C4-2B (cell line): ENCODE results near the gene CIT.

Experiments used
- H3K27ac ChIP-seq: fragments of 450-650 bp; 2 replicates; pipeline ENCODE4 v1.5.1; 2017
- ZFX ChIP-seq: fragments of 450-650 bp; IDR thresholded peaks from 2 replicates; pipeline ENCODE4 v1.6.1; 2017
- TF ChIP-seq, protein P1 (sequence below): fragments of 450-650 bp; conservative IDR thresholded peaks from 2 replicates; pipeline ENCODE4 v1.5.1; 2017; ENCODE audit warnings: mild to moderate bottlenecking

CIT gene

DNA sequence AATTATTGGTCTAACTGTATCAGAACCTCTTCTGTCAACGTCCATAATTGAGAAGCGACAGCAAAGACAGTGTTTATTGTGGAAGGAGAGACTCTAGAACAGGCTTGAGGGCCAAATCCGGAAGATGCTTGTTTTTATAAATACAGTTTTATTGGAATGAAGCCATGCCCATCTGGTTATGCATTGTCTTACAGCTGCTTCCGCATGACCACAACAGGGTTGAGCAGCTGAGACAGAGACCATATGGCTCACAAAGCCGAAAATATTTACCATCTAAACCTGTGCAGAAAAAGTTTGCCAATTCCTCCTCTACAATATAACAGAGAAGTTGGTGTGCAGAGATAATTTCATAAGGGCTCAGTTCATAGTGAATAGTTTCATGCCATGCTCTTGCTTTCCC, 184.7 kb downstream of the CIT start:
- TF ChIP-seq ZFX, result no peak
- TF ChIP-seq, protein P1, sequence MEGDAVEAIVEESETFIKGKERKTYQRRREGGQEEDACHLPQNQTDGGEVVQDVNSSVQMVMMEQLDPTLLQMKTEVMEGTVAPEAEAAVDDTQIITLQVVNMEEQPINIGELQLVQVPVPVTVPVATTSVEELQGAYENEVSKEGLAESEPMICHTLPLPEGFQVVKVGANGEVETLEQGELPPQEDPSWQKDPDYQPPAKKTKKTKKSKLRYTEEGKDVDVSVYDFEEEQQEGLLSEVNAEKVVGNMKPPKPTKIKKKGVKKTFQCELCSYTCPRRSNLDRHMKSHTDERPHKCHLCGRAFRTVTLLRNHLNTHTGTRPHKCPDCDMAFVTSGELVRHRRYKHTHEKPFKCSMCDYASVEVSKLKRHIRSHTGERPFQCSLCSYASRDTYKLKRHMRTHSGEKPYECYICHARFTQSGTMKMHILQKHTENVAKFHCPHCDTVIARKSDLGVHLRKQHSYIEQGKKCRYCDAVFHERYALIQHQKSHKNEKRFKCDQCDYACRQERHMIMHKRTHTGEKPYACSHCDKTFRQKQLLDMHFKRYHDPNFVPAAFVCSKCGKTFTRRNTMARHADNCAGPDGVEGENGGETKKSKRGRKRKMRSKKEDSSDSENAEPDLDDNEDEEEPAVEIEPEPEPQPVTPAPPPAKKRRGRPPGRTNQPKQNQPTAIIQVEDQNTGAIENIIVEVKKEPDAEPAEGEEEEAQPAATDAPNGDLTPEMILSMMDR, result no peak
- H3K27ac ChIP-seq, result peak overlapping the region; percentile 32; the same call in 1 of the 2 replicates

DNA sequence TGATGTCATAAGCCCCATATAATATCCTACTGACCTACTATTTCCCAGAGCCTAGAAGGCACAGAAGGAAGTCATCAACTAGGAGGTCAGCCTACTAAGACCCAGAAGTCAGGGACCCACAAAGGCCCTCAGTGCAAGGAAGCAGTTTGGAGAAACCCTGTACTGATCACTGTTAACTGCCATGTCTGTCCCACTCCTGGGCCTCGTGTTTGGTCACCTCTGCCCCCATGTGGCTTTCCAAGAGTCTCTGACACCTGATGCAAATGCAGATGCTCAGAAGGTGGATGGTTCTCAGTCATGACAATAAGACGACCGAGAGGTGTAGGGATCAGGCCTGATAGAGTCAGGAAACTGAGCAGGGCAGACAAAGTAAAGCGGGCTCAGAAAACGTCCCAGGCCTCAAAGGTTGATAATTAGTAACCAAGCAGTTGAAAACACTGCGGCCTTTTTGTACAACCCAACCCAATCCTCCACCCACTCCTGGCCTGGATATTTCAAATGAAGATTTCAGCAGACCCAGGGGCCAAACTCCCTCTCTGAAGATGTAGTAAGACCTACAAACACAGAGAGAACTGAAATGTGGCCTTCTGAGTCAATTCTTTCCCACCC, 185.8 kb downstream of the CIT start:
- TF ChIP-seq, protein P1, result no peak
- TF ChIP-seq ZFX, result no peak
- H3K27ac ChIP-seq, result no peak overlapping the region

DNA sequence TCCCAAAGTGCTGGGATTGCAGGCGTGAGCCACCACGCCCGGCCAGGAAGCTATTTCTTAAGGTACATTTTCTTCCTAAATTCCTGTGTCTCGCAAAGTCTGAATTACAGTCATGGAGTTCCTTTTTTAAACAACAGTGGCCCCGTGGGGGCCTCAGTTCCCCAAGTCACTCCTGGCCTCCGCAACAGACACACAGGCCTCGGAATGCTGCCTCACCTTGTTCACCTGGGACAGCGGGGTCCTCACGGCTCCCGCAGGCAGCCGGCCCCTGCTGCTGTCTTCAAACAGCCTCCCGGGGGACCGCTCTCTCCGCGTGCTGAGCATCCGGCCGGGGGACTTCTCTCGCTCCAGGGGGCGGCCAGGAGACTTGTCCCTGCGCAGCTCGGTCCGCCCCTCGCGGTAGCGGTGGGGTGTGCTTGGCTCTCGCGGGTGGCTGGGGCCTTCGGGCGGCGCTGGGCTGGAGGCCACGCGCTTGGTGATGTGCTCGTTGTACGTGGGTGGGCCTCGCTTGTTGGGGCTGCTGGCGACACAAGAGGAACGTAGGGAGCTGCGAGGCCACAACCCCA, 187.1 kb downstream of the CIT start:
- no peak overlapping the region for H3K27ac ChIP-seq
- TF ChIP-seq, protein P1, result no peak
- TF ChIP-seq ZFX, result no peak

DNA sequence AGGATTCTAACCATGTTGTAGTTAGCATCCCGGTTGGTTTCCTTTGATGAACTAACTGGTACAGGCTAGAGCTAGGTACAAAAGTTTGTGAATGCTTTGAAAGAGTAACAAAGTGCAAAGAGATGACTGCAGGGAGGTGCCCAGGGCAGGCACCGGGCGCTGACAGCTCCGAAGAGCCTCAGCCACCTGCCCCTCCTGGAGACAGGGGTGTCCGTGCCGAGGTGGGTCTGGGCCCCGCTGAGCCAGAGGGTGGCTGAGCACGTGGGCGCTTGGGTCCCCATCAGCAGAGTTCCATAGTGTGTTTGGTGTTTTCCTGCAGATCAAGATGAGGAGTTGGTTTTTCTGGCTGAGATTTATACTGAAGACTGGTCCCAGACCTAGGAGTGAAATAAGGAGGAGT, 189.2 kb downstream of the CIT start:
- TF ChIP-seq, protein P1, result no peak
- no peak for TF ChIP-seq ZFX
- H3K27ac ChIP-seq, result no peak overlapping the region

DNA sequence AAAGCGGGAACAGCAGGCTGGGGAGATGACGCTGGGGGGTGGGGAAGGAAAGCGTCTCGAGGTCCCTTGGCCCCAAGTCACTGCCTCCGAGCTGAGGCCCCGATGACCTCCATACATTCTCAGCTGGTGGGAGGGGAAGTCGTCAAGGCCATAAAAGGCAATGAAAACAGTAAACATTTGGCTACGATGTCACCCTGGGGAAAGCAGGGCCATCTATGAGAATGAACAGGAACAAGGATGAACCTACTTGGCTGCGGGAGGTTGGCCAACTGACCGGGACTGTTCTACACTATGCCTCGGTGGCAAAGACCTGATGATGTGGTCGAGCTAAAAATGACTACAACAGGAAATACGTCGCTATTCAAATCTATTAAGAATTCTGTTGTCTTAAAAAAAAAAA, 189.7 kb downstream of the CIT start:
- TF ChIP-seq, protein P1, result no peak
- TF ChIP-seq ZFX, result no peak

DNA sequence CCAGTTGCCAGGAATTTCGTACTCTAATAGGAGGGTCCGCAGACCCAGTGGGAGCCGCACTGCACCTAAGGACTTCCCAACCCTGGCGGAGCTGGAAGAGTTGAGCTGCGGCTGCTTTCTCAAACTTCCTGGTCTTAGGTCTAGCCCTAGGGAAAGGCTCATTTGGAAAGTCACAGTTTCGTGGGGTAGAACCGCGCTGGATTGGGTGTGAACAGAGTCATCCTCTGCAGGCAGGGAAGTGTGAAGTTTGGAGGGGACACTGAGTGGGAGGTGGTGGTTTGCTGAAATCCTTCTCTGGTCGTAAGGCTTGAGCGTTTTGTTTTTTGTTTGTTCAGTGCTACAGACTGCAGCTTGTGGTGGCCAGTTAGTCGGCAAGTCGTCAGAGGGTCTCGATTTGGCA, 190.3 kb downstream of the CIT start:
- no peak overlapping the region for H3K27ac ChIP-seq
- no peak for TF ChIP-seq ZFX
- TF ChIP-seq, protein P1, result no peak

More for the DNA sequence above, 189.7 kb downstream of the CIT start:
- no peak overlapping the region for H3K27ac ChIP-seq

DNA sequence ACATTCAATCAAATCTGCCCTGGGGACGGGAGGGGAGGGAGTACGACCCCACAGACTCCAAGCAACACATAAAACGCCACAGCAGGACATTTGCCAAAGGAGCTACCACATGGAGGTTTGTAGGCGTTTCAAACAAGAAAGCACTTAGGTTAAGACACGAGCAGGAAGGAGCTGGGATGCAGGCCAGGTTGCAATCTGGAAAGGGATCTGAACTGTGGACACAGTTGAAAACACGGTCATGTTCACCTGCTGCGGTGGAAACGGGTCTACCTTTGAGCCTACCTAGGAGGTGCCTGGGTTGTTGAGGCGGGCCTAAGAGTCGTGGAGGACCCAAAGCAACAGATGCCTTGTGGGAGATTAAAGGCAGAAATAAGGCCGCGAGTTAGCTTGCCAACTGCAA, 190.8 kb downstream of the CIT start:
- no peak overlapping the region for H3K27ac ChIP-seq
- no peak for TF ChIP-seq ZFX
- TF ChIP-seq, protein P1, result no peak
